Caco-2 (cell line): Measurements from ENCODE around the gene SRBD1. TPM values are rescaled to one million over a fixed set of nuclear protein-coding genes. Genes with fewer than 3 reads are reported as not detected.

Experiments used
- BruUV-seq: library from RNA; stranded (reverse); fragments of 400-500 nt; replicated peaks from 2 replicates; lab custom pipeline; 2021; lab: Mats Ljungman, UMichigan
- CTCF ChIA-PET: fragments of 300-600 bp; sonication (Branson Sonifier 250); formaldehyde crosslinking; loops from one replicate; lab custom pipeline; 2022; ENCODE audit warnings: antibody characterized with exemption; lab: Charles Lee
- POLR2A ChIA-PET: fragments of 300-600 bp; sonication (Branson Sonifier 250); formaldehyde crosslinking; loops from one replicate; lab custom pipeline; 2022; ENCODE audit warnings: antibody characterized with exemption; lab: Charles Lee
- DNase-seq, 2 experiments: peaks; one replicate each; pipeline versions ENCODE4 v3.0.0 to v3.0.0-alpha.2; 2020 to 2022
- H3K27me3 ChIP-seq: replicated peaks from 2 replicates; pipeline ENCODE4 v1.6.0; 2011; ENCODE audit warnings: low read length; ENCODE audit not compliant: control insufficient read depth, insufficient read depth
- H3K36me3 ChIP-seq: 2 replicates; pipeline ENCODE4 v1.5.1; 2011; ENCODE audit warnings: low read length; ENCODE audit not compliant: control insufficient read depth, insufficient read depth
- H3K4me1 ChIP-seq: fragments of 250-450 bp; sonication (Bioruptor Pico); 2 replicates; pipeline ENCODE4 v1.5.1; 2020; ENCODE audit warnings: mild to moderate bottlenecking
- H3K4me3 ChIP-seq: 2 replicates; pipeline ENCODE4 v1.5.1; 2011; ENCODE audit warnings: low read depth, mild to moderate bottlenecking, control low read depth, low read length
- H3K9me3 ChIP-seq: fragments of 250-450 bp; sonication (Bioruptor Pico); 2 replicates; pipeline ENCODE4 v1.5.1; 2020; ENCODE audit warnings: mild to moderate bottlenecking, moderate library complexity
- H3K27ac Mint-ChIP-seq: one replicate; pipeline ENCODE4 v1.8.0; 2022; ENCODE audit warnings: mixed read lengths; ENCODE audit not compliant: unreplicated experiment
- H3K27me3 Mint-ChIP-seq: one replicate; pipeline ENCODE4 v1.8.0; 2022; ENCODE audit warnings: mixed read lengths; ENCODE audit not compliant: insufficient read depth, unreplicated experiment
- H3K36me3 Mint-ChIP-seq: one replicate; pipeline ENCODE4 v1.8.0; 2022; ENCODE audit warnings: mild to moderate bottlenecking, mixed read lengths; ENCODE audit not compliant: insufficient read depth, unreplicated experiment
- H3K4me1 Mint-ChIP-seq: one replicate; pipeline ENCODE4 v1.8.0; 2022; ENCODE audit warnings: low read depth, mixed read lengths; ENCODE audit not compliant: unreplicated experiment
- H3K4me3 Mint-ChIP-seq: one replicate; pipeline ENCODE4 v1.8.0; 2022; ENCODE audit warnings: mild to moderate bottlenecking, moderate library complexity, mixed read lengths; ENCODE audit not compliant: unreplicated experiment
- H3K9me3 Mint-ChIP-seq: one replicate; pipeline ENCODE4 v1.8.0; 2022; ENCODE audit warnings: mixed read lengths; ENCODE audit not compliant: unreplicated experiment
- CTCF ChIP-seq, 2 experiments: fragments of 200-600 bp in 1 of 2; IDR thresholded peaks; 1 replicate in 1 of 2; 2 replicates in 1 of 2; pipeline versions ENCODE4 v1.5.1 to v1.8.0; 2011 to 2022; ENCODE audit warnings: antibody characterized with exemption in 1 of 2, control low read depth in 1 of 2, inconsistent platforms in 1 of 2, low read depth in 1 of 2, low read length in 1 of 2, mild to moderate bottlenecking in 1 of 2, moderate library complexity in 1 of 2; ENCODE audit not compliant: insufficient read depth in 1 of 2, severe bottlenecking in 1 of 2, unreplicated experiment in 1 of 2
- intact Hi-C: fragments of 100-400 bp; cut with micrococcal nuclease; formaldehyde crosslinking; loops from one replicate; pipeline ENCODE4 v1.10.0; 2022; ENCODE audit not compliant: unreplicated experiment
- total RNA-seq: library from RNA; stranded (reverse); gene quantifications from 2 replicates; pipeline ENCODE4 v1.2.3, GENCODE V29; 2022

The SRBD1 gene
- total RNA-seq, 1 experiment from 2014 or later = 15.8 TPM

DNA sequence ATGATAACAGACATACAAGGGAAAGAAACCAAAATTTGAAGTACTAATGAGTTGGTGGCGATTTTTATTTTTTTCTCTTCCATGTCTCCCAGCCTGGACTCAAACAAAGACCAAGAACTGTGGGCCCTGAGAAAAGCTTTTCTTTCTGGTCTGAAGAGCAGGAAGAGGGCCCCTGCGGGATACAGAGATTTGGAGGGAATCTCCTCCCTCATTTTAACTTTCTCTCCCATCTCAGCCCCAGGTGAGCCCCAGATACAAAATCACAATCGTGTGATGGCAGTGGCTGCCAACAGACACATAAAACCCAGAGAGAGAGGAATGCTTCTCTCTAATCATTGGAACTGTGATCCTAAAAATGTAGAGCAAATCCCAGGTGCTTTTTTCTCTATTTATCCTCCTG lies 20.9 kb upstream of the SRBD1 start:
- TF ChIP-seq CTCF (IDR thresholded peaks at IDR 0.05; ENCODE audit: insufficient read depth in 1 of 2, low read depth in 1 of 2, low read length in 1 of 2, severe bottlenecking in 1 of 2, unreplicated experiment in 1 of 2) = no peak
- Mint-ChIP-seq H3K4me3 (no peak overlapping the region), H3K27ac (no peak overlapping the region), H3K36me3 (no peaks in the 10 kb centered on the region), H3K27me3 (peaks cover 12% of the 10 kb centered on the region), H3K4me1 (no peaks in the 10 kb centered on the region), H3K9me3 (no peaks in the 10 kb centered on the region)
- H3K4me1 ChIP-seq = no peaks in the 10 kb centered on the region
- H3K36me3 ChIP-seq = no peaks in the 10 kb centered on the region
- DNase-seq = no peak
- ChIA-PET CTCF (no interaction called here), POLR2A (no interaction called here)
- intact Hi-C loops = no loop called here
- no peaks in the 10 kb centered on the region for H3K27me3 ChIP-seq
- H3K9me3 ChIP-seq = no peaks in the 10 kb centered on the region
- no peak overlapping the region for H3K4me3 ChIP-seq
- BruUV-seq = no TSS peak

- Mint-ChIP-seq H3K4me3 (no peak overlapping the region), H3K4me1 (no peaks in the 10 kb centered on the region), H3K27me3 (peaks cover 12% of the 10 kb centered on the region), H3K9me3 (no peaks in the 10 kb centered on the region), H3K36me3 (no peaks in the 10 kb centered on the region), H3K27ac (no peak overlapping the region)
- no peak for DNase-seq
- H3K4me1 ChIP-seq = no peaks in the 10 kb centered on the region
- no peak overlapping the region for H3K4me3 ChIP-seq
- intact Hi-C loops = no loop called here
- CTCF ChIA-PET = no interaction called here
- H3K27me3 ChIP-seq = no peaks in the 10 kb centered on the region
- no TSS peak for BruUV-seq
- POLR2A ChIA-PET = no interaction called here
- H3K9me3 ChIP-seq = no peaks in the 10 kb centered on the region
- no peak for TF ChIP-seq CTCF (IDR thresholded peaks at IDR 0.05; ENCODE audit: insufficient read depth in 1 of 2, low read depth in 1 of 2, low read length in 1 of 2, severe bottlenecking in 1 of 2, unreplicated experiment in 1 of 2)
- H3K36me3 ChIP-seq = no peaks in the 10 kb centered on the region
These were observed 20.3 kb upstream of the SRBD1 start for GRCh38 chr2:45631319-45631718.

- Histone ChIP-seq H3K36me3 (no peaks in the 10 kb centered on the region), H3K9me3 (no peaks in the 10 kb centered on the region), H3K27me3 (no peaks in the 10 kb centered on the region), H3K4me1 (no peaks in the 10 kb centered on the region), H3K4me3 (no peak overlapping the region)
- ChIA-PET POLR2A (no interaction called here), CTCF (no interaction called here)
- no peak overlapping the region for H3K27ac Mint-ChIP-seq
- no peak overlapping the region for H3K4me3 Mint-ChIP-seq
- no TSS peak for BruUV-seq
- no peak for DNase-seq
- peaks cover 12% of the 10 kb centered on the region for H3K27me3 Mint-ChIP-seq
- intact Hi-C loops = no loop called here
- no peaks in the 10 kb centered on the region for H3K4me1 Mint-ChIP-seq
- no peaks in the 10 kb centered on the region for H3K36me3 Mint-ChIP-seq
- H3K9me3 Mint-ChIP-seq = no peaks in the 10 kb centered on the region
- no peak for TF ChIP-seq CTCF (IDR thresholded peaks at IDR 0.05; ENCODE audit: insufficient read depth in 1 of 2, low read depth in 1 of 2, low read length in 1 of 2, severe bottlenecking in 1 of 2, unreplicated experiment in 1 of 2)
These were observed 18.9 kb upstream of the SRBD1 start for GRCh38 chr2:45629971-45630370.
